GM21528 (cell line): ENCODE data around the gene APOB.

Experiments
- ATAC-seq: cut with Tn5 transposase; IDR thresholded peaks from one replicate; pipeline ENCODE4 v1.9.1; 2021; ENCODE audit warnings: mild to moderate bottlenecking, moderate library complexity; ENCODE audit not compliant: unreplicated experiment, low FRiP score

Gene APOB

DNA sequence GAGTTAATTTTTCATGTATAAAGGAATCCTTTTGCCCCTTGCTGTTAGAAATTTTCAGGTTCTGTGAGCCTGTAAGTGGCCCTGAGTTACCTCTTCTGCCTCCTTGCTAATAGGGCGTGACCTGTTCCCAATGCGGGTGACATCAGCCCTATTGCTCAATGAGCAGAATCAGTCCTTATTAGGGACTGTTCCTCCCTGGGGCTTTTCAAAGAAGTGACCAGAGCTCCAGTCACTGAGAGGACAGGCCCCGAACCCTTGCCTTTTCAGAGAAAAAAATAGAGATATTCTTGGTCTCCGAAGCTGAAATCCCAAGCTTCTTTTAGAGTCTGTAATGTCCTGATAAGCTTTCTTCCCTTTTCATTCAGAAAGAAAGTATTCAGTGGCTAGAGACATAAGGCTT is 8.2 kb upstream of the APOB start:
- no peak for ATAC-seq

DNA sequence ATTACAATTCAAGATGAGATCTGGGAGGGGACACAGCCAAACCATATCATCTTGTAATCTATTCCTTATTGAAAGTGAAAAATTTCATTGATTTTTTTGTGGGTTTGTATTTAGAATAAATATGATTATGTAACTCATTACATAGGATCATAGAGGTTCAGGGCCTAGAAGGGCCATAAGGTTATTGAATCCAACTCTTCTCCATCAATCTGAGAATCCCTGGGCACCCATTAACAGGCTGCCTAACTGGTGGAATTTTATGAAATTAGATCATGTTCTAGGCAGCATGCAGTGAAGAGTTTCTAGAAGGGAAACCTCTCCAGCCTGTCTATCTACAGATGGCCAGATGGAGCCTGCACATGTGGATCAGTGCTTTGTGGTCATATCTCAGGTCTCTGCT is 6.3 kb upstream of the APOB start:
- ATAC-seq, result no peak

DNA sequence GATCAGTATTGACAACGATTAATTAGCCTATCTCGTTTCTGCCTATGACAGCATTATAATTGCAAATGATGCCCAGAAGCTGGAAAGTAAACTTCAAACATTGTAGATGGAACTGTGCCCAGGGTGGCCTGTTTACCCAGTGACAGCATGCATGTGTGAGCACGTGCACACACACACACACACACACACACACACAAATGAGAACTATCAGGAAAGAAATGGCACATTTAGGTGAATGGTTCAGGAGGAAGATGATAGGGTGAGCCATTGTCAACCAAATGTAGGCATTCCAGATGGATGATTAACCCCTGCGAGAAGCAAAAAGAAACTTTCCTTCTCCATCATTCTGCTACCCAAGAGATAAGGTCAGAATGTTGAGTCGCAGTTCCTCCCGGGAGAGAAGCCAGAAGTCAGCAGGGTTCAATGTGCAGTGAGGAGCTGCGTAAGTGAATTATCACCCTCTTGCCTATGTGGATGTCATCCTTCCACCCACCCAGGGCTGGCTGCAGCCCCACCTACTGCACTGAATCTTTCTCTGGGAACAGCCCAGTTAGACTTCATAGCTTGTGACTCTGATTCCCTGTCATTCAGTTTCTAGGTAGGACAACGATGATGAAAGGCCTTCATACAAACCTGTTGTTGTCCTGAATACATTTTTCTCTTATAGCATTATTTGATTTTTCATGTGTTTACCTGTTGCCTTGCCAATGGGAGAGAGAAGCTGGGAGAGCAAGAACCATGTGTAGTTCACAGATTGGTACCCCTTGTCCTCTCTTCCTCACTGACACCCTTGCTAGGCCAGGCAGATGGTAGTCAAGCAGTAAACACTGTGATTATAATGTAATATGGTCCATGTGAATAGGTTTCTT is 3.5 kb upstream of the APOB start:
- ATAC-seq, result no peak

DNA sequence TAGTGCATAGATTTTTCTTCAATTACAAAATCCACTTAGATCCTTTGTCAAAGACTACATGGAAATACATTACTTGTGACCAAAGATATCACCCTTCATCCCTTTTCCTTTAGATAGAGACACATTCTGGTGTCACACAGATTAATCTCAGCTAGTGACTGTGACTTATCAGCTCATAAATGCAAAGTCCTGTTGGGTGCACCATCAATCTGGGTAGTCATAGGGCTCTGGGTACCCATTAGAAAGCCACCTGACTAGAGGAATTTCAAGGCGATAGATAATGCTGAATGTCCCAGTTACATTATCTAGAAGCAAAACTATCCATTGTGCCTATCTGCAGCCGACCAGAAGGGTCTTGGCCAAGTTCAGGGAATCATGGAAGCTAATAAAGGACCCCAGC is 2.6 kb upstream of the APOB start:
- ATAC-seq, result no peak

GRCh38 chr2:21044694-21045371 is 960 bp upstream of the APOB start:
- no peak for ATAC-seq

- ATAC-seq, result peak; percentile 84
Observed at GRCh38 chr2:21042958-21043743, 722 bp downstream of the APOB start.

- no peak for ATAC-seq
Observed at GRCh38 chr2:21042708-21042957, 1.2 kb downstream of the APOB start.

GRCh38 chr2:21041943-21042707 is 1.7 kb downstream of the APOB start:
- ATAC-seq, result no peak

GRCh38 chr2:21041462-21041861 is 2.4 kb downstream of the APOB start:
- ATAC-seq, result no peak

DNA sequence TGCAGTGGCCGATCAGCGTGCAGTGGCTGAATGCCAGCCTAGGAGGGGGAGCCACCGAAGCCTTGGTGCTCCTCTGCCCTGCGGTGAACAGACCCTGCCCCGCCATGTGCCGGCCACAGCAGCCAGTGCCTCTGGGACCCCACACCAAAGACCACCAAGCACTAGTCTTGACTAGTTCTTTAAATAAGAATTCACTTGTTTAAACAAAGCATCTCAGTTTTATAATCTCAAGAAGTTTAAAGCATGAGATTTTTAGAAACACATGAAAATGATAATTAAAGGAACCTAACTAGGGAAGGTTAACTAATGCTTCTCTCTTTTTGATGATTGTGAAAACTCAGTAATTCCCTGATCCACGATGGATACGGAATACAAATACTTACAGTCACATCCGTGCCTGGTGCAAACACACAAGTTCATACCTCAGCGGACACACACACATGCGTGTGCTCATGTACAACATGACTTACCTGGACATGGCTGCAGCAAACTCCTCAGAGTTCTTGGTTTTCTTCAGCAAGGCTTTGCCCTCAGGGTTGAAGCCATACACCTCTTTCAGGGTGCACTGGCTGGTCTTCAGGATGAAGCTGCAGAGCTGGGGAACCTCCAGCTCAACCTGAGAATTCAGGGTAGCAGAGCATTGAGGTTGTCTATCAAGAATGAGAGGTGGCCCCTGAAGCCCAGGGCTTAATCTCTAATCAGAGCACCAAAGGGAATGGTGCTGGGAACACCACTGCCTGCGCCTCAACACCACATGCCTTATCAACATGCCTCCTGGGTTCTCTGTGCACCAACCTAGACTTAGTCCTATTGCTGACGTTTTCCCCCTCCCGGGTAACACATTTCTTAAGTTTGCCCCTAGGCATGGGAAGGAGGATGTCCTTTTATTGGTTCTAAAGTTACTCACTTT is 3.1 kb downstream of the APOB start:
- ATAC-seq, result no peak

DNA sequence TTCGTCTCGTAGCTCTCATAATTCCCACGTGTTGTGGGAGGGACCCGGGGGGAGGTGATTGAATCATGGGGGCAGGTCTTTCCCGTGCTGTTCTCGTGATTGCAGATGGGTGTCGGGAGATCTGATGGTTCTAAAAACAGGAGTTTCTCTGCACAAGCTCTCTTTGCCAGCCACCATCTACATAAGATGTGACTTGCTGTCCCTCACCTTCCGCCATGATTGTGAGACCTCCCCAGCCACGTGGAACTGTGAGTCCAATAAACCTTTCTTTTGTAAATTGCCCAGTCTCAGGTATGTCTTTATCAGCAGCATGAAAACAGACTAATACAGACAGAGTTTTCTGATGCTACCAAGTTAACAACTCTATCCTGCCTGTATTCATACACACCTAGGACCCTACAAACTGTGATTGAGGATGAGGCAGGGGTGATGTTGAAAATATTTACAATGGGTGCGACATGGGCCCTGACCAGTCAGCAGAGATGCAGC is 3.9 kb downstream of the APOB start:
- ATAC-seq, result no peak

GRCh38 chr2:21039080-21039556 is 4.8 kb downstream of the APOB start:
- no peak for ATAC-seq

DNA sequence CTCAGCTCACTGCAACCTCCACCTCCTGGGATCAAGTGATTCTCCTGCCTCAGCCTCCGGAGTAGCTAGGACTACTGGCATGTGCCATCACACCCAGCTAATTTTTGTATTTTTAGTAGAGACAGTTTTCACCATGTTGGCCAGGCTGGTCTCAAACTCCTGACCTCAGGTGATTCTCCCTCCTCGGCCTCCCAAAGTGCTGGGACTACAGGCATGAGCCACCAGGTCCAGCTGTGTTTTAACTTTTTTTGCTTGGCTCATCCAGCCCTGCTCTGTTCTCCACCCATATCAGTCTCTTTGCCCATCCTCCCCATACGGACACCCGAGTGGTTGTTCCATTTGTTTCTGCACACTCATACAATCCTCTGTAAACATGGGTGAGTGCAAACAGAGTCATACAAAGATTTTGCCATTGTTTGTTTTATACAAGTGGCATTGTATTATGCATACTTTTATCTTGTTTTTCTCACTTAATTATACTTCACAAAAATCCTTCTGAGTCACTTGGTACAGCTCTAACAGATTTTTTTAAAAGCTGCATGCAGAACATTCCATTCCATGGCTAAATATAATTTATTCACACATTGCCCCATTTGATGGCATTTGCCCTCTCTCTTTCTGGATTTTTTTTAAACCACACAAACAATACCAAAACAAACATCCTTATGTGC is 5.3 kb downstream of the APOB start:
- ATAC-seq, result no peak

DNA sequence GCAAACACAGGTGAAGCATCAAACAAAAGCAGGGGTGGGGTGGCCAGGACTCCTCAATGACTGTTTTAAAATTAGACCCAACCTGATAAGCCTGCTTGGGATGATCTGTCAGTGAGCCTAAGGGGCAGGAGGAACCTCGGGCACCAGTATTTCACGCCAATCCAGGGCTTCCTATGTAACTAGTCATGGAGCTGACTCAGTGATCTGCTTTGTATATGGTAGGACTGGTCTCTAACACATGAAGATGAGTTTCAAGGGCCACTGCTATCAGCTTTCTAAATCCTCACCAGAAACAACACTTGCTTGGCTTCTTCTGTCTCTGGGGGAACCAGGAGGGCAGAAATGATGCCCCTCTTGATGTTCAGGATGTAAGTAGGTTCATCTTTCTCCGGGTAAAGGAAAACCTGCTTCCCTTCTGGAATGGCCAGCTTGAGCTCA is 6.2 kb downstream of the APOB start:
- ATAC-seq, result no peak

GRCh38 chr2:21036708-21037670 is 6.9 kb downstream of the APOB start:
- no peak for ATAC-seq

- ATAC-seq, result no peak
Observed at GRCh38 chr2:21035974-21036707, 7.7 kb downstream of the APOB start.
